ENCODE data around the gene REV3L.
A peak's percentile ranks its signal among the peaks of the same experiment; 100 is the strongest.

The REV3L gene

GRCh38 chr6:111487661-111488060, 4.6 kb upstream of the REV3L start:
- no peaks in the 10 kb centered on the region for H3K9me2 ChIP-seq (replicated peaks; ENCODE audit: low read depth, low read length)
- peaks cover 47% of the 10 kb centered on the region for H3K4me1 ChIP-seq (ENCODE audit: insufficient read depth, low read length, poor library complexity, severe bottlenecking)
- peak overlapping the region; percentile 19 for H3K9ac ChIP-seq (ENCODE audit: low read depth, low read length, poor library complexity, severe bottlenecking)
- no peaks in the 10 kb centered on the region for H3K27me3 ChIP-seq (ENCODE audit: insufficient read depth, low read length, poor library complexity, severe bottlenecking)
- peak overlapping the region; percentile 8 for H3K4me3 ChIP-seq (ENCODE audit: low read length, poor library complexity, severe bottlenecking)
- H2AFZ ChIP-seq (ENCODE audit: low read length) = no peak overlapping the region
- peak overlapping the region; percentile 80 for H3K4me2 ChIP-seq (ENCODE audit: low read depth, low read length, poor library complexity, severe bottlenecking)
- H3K79me2 ChIP-seq (ENCODE audit: insufficient read depth, low read length) = peaks cover 79% of the 10 kb centered on the region
- H3K36me3 ChIP-seq (ENCODE audit: insufficient read depth, low read length) = no peaks in the 10 kb centered on the region
- no peaks in the 10 kb centered on the region for H4K20me1 ChIP-seq (ENCODE audit: insufficient read depth, low read length, poor library complexity, severe bottlenecking)
- no peaks in the 10 kb centered on the region for H3F3A ChIP-seq (ENCODE audit: low read depth)
- H3K9me3 ChIP-seq (ENCODE audit: insufficient read depth, low read depth, low read length) = no peaks in the 10 kb centered on the region
- TF ChIP-seq, protein P1, sequence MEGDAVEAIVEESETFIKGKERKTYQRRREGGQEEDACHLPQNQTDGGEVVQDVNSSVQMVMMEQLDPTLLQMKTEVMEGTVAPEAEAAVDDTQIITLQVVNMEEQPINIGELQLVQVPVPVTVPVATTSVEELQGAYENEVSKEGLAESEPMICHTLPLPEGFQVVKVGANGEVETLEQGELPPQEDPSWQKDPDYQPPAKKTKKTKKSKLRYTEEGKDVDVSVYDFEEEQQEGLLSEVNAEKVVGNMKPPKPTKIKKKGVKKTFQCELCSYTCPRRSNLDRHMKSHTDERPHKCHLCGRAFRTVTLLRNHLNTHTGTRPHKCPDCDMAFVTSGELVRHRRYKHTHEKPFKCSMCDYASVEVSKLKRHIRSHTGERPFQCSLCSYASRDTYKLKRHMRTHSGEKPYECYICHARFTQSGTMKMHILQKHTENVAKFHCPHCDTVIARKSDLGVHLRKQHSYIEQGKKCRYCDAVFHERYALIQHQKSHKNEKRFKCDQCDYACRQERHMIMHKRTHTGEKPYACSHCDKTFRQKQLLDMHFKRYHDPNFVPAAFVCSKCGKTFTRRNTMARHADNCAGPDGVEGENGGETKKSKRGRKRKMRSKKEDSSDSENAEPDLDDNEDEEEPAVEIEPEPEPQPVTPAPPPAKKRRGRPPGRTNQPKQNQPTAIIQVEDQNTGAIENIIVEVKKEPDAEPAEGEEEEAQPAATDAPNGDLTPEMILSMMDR (conservative IDR thresholded peaks at IDR 0.05; ENCODE audit: low read length) = no peak
- no peak for TF ChIP-seq EZH2phosphoT487 (IDR thresholded peaks at IDR 0.05; ENCODE audit: borderline replicate concordance)

GRCh38 chr6:111486921-111487320, 3.9 kb upstream of the REV3L start:
- Histone ChIP-seq H3K4me2 (ENCODE audit: low read depth, low read length, poor library complexity, severe bottlenecking) (peak overlapping the region; percentile 80), H3F3A (ENCODE audit: low read depth) (no peaks in the 10 kb centered on the region), H3K4me3 (ENCODE audit: low read length, poor library complexity, severe bottlenecking) (peak overlapping the region; percentile 8), H4K20me1 (ENCODE audit: insufficient read depth, low read length, poor library complexity, severe bottlenecking) (peaks cover under 1% of the 10 kb centered on the region), H3K9ac (ENCODE audit: low read depth, low read length, poor library complexity, severe bottlenecking) (peak overlapping the region; percentile 6), H3K4me1 (ENCODE audit: insufficient read depth, low read length, poor library complexity, severe bottlenecking) (peaks cover 47% of the 10 kb centered on the region), H3K36me3 (ENCODE audit: insufficient read depth, low read length) (no peaks in the 10 kb centered on the region), H3K9me2 (replicated peaks; ENCODE audit: low read depth, low read length) (no peaks in the 10 kb centered on the region), H3K27me3 (ENCODE audit: insufficient read depth, low read length, poor library complexity, severe bottlenecking) (no peaks in the 10 kb centered on the region), H3K9me3 (ENCODE audit: insufficient read depth, low read depth, low read length) (no peaks in the 10 kb centered on the region), H3K79me2 (ENCODE audit: insufficient read depth, low read length) (peaks cover 79% of the 10 kb centered on the region), H2AFZ (ENCODE audit: low read length) (no peak overlapping the region)
- TF ChIP-seq, protein P1 (conservative IDR thresholded peaks at IDR 0.05; ENCODE audit: low read length) = no peak
- TF ChIP-seq EZH2phosphoT487 (IDR thresholded peaks at IDR 0.05; ENCODE audit: borderline replicate concordance) = no peak

DNA sequence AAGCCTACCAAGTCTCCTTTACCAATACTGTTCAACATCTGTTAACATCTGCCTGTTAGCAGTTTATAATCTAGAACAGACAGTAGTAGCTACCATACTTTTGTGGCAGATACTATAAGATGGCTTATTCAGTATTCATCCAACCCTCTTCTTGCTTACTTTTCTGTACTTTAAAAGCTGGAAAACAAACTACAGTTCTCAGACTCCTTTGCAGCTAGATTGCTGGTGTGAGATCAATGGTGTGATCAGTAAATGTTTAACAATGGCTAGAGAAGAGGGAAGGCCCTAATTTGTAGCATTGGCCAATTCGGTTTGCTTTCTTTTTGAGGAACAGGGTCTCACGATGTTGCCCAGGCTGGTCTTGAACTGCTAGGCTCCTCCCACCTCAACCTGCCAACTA, 3.5 kb upstream of the REV3L start:
- Histone ChIP-seq H3K4me3 (ENCODE audit: low read length, poor library complexity, severe bottlenecking) (peak overlapping the region; percentile 8), H3F3A (ENCODE audit: low read depth) (no peaks in the 10 kb centered on the region), H3K9ac (ENCODE audit: low read depth, low read length, poor library complexity, severe bottlenecking) (peak overlapping the region; percentile 6), H3K9me3 (ENCODE audit: insufficient read depth, low read depth, low read length) (no peaks in the 10 kb centered on the region), H3K27me3 (ENCODE audit: insufficient read depth, low read length, poor library complexity, severe bottlenecking) (no peaks in the 10 kb centered on the region), H3K36me3 (ENCODE audit: insufficient read depth, low read length) (no peaks in the 10 kb centered on the region), H3K79me2 (ENCODE audit: insufficient read depth, low read length) (peaks cover 80% of the 10 kb centered on the region), H3K4me1 (ENCODE audit: insufficient read depth, low read length, poor library complexity, severe bottlenecking) (peaks cover 48% of the 10 kb centered on the region), H4K20me1 (ENCODE audit: insufficient read depth, low read length, poor library complexity, severe bottlenecking) (peaks cover 5% of the 10 kb centered on the region), H3K9me2 (replicated peaks; ENCODE audit: low read depth, low read length) (no peaks in the 10 kb centered on the region), H2AFZ (ENCODE audit: low read length) (no peak overlapping the region), H3K4me2 (ENCODE audit: low read depth, low read length, poor library complexity, severe bottlenecking) (peak overlapping the region; percentile 80)
- no peak for TF ChIP-seq EZH2phosphoT487 (IDR thresholded peaks at IDR 0.05; ENCODE audit: borderline replicate concordance)
- TF ChIP-seq, protein P1 (conservative IDR thresholded peaks at IDR 0.05; ENCODE audit: low read length) = no peak

Data from Loucy (cell line).